Kidney (tissue), 14 donors: ENCODE results near the gene ZNF177. TPM values are rescaled to one million over a fixed set of nuclear protein-coding genes. Genes with fewer than 3 reads are reported as not detected.

Source experiments
- DNase-seq, 5 donors: peaks; one replicate each; pipeline ENCODE4 v3.0.0-alpha.2; 2013 to 2020
- FAIRE-seq: peaks from 2 replicates; lab custom pipeline; 2012; peaks lifted over from hg19 to GRCh38; lab: Jason Lieb, UNC
- H3K27ac ChIP-seq, 2 donors: one replicate each; pipeline ENCODE4 v1.7.0; 2013; ENCODE audit warnings: low read depth in 2 of 2, low read length in 2 of 2, inconsistent platforms in 1 of 2
- H3K27me3 ChIP-seq: one replicate; pipeline ENCODE4 v1.7.1; 2013; ENCODE audit warnings: low read length, inconsistent platforms; ENCODE audit not compliant: control insufficient read depth, insufficient read depth
- H3K36me3 ChIP-seq, 3 donors: one replicate each; pipeline versions ENCODE4 v1.7.0 to v1.7.1; 2013; ENCODE audit warnings: low read length in 3 of 3, control low read depth in 1 of 3, inconsistent platforms in 1 of 3; ENCODE audit not compliant: insufficient read depth in 3 of 3, control insufficient read depth in 2 of 3
- H3K4me1 ChIP-seq, 3 donors: one replicate each; pipeline versions ENCODE4 v1.7.0 to v1.7.1; 2013; ENCODE audit warnings: low read length in 3 of 3, inconsistent platforms in 1 of 3, low read depth in 1 of 3; ENCODE audit not compliant: control insufficient read depth in 2 of 3, insufficient read depth in 2 of 3
- H3K4me3 ChIP-seq, 3 donors: one replicate each; pipeline versions ENCODE4 v1.7.0 to v1.8.1; 2013; ENCODE audit warnings: low read length in 3 of 3, control low read depth in 1 of 3, inconsistent platforms in 1 of 3
- H3K9ac ChIP-seq, 3 donors: one replicate each; pipeline versions ENCODE4 v1.7.0 to v1.7.1; 2013; ENCODE audit warnings: low read length in 3 of 3, control low read depth in 1 of 3, inconsistent platforms in 1 of 3
- H3K9me3 ChIP-seq, 3 donors: one replicate each; pipeline versions ENCODE4 v1.7.0 to v1.7.1; 2013; ENCODE audit warnings: low read length in 3 of 3, control low read depth in 1 of 3, inconsistent platforms in 1 of 3; ENCODE audit not compliant: control insufficient read depth in 2 of 3, insufficient read depth in 1 of 3
- intact Hi-C: fragments of 100-400 bp; cut with DNase I; formaldehyde crosslinking; loops from one replicate; pipeline ENCODE4 v1.11.1; 2022
- polyA plus RNA-seq: library from polyadenylated mRNA; stranded (reverse); fragments of 350-450 nt; fragmentation: Illumina TruSeq; extraction: RNeasy Lipid Tissue Mini Kit (QIAGEN cat#74804); gene quantifications from one replicate; pipeline ENCODE4 v1.2.3, GENCODE V29; 2014; ENCODE audit warnings: low read depth, low replicate concordance; ENCODE audit not compliant: insufficient read depth
- total RNA-seq: library from RNA; stranded (reverse); fragmentation: NEBNext Ultra II Directional; extraction: Animal tissue kit (Norgen Biotek cat#: 25700); gene quantifications from one replicate; pipeline ENCODE4 v1.2.1, GENCODE V29; 2021
- TF ChIP-seq, protein P1 (sequence below): IDR thresholded peaks from 3 replicates; pipeline ENCODE4 v1.5.1; 2012; ENCODE audit warnings: mild to moderate bottlenecking, moderate library complexity, borderline replicate concordance; ENCODE audit not compliant: insufficient read depth; ENCODE audit errors: extremely low read depth
- donor health status: control.
- donor health status: control.
- donor health status: control.
- donor health status: control.
- donor health status: control.
- donor health status: DM: yes; HTN: yes; CAD: no.
- donor health status: Normal renal cell carcinoma (clear cell type).

The ZNF177 gene
- total and polyA plus RNA-seq, 2 donors from 2014 or later = 1.8 to 5.7 TPM

DNA sequence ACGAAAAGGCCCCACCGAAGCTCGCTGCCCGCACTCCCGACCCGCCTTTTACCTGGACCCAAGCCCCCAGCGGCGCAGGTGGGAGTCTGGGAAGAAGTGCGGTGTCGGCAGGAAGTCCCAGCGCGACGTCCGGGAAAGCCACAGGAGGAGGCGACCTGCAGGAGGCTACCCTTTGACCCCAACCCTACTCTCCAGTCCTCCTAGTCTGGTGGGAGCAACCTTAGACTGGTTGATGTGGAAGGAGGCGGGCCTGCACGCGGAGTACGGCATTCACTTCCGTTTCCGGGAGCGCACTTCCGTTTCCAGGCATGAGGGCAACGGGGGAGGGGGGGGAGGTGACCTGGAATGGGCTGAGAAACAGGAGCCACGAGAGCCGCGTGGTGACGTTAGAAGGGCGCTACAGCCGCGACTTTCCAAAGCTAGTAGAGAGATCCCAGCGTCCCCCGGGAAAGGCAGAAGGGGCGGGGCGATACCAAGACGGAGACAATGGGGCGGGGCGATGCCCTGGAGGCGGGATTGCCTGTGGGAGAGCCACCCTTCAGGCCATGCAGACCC is 44.1 kb downstream of the ZNF177 start:
- TF ChIP-seq, protein P1, sequence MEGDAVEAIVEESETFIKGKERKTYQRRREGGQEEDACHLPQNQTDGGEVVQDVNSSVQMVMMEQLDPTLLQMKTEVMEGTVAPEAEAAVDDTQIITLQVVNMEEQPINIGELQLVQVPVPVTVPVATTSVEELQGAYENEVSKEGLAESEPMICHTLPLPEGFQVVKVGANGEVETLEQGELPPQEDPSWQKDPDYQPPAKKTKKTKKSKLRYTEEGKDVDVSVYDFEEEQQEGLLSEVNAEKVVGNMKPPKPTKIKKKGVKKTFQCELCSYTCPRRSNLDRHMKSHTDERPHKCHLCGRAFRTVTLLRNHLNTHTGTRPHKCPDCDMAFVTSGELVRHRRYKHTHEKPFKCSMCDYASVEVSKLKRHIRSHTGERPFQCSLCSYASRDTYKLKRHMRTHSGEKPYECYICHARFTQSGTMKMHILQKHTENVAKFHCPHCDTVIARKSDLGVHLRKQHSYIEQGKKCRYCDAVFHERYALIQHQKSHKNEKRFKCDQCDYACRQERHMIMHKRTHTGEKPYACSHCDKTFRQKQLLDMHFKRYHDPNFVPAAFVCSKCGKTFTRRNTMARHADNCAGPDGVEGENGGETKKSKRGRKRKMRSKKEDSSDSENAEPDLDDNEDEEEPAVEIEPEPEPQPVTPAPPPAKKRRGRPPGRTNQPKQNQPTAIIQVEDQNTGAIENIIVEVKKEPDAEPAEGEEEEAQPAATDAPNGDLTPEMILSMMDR = no peak
- no peaks in the 10 kb centered on the region for H3K36me3 ChIP-seq
- H3K9me3 ChIP-seq = peaks cover 0 to 62% (median 8%) of the 10 kb centered on the region in 3 donors
- intact Hi-C loops = no loop called here
- peak; percentile 85 to 96 (median 93) for DNase-seq
- no peak overlapping the region for H3K27ac ChIP-seq
- no peak for FAIRE-seq
- peak overlapping the region in 1 of 3 donors; percentile 72 for H3K9ac ChIP-seq
- no peaks in the 10 kb centered on the region for H3K4me1 ChIP-seq
- peak overlapping the region; percentile 69 to 87 (median 73) for H3K4me3 ChIP-seq
- H3K27me3 ChIP-seq = no peaks in the 10 kb centered on the region

DNA sequence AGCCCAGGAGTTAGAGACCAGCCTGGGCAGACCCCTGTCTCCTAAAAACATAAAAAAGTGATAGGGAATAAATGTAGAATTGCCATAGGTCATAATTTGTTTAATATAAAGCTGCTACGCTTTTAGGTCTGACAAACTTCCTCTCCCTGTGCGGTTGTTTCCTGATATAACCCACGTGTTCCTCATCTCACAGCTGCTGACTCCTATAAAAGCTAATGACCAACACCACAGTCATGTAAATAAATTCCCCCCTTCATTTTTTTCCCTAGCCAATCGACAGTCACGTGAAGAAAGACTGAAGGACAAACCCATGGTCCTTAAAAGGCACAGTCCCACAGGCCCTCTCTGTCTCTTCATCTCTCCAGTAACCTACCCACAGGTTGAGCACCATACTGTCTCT is 45.0 kb downstream of the ZNF177 start:
- H3K9ac ChIP-seq = no peak overlapping the region
- no peaks in the 10 kb centered on the region for H3K27me3 ChIP-seq
- intact Hi-C loops = no loop called here
- DNase-seq (no peak), FAIRE-seq (no peak)
- H3K27ac ChIP-seq = no peak overlapping the region
- H3K36me3 ChIP-seq = peaks cover 2 to 7% (median 4%) of the 10 kb centered on the region in 3 donors
- H3K4me1 ChIP-seq = no peaks in the 10 kb centered on the region
- peak overlapping the region in 1 of 3 donors; percentile 73 for H3K4me3 ChIP-seq
- peaks cover 1 to 72% (median 16%) of the 10 kb centered on the region in 3 donors for H3K9me3 ChIP-seq
- TF ChIP-seq, protein P1 = no peak

DNA sequence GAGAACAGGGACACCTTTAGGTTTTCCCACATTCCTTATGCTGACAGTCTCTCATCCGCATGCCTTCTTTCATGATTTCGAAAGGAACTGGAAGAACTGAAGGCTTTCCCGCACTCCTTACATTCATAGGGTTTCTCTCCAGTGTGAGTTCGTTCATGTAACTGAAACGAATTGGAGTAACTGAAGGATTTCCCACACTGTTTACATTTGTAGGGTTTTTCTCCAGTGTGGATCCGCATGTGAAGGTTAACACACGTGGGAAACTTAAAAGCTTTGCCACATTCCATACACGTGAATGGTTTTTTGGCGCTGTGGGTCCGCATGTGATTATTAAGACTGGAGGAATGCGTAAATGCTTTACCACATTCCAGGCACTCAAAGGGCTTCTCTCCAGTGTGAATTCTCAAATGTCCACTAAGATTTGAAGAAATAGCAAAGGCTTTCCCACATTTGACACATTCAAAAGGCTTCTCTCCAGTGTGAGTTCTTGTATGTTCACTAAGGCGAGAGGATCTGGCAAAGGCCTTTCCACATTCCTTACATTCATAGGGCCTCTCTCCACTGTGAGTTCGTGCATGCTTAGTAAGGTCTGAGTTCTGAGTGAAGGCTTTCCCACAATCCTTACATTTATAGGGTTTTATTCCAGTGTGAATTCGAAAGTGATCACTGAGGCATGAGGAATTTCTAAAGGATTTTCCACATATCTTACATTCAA is 50.6 kb downstream of the ZNF177 start:
- DNase-seq = no peak
- H3K27me3 ChIP-seq = no peaks in the 10 kb centered on the region
- peak overlapping the region in 2 of 3 donors; percentile 7 to 23 for H3K4me3 ChIP-seq
- peaks cover 41 to 54% (median 43%) of the 10 kb centered on the region in 3 donors for H3K36me3 ChIP-seq
- TF ChIP-seq, protein P1 = no peak
- no peak overlapping the region for H3K9ac ChIP-seq
- H3K27ac ChIP-seq = no peak overlapping the region
- H3K4me1 ChIP-seq = no peaks in the 10 kb centered on the region
- intact Hi-C loops = no loop called here
- peaks cover 17 to 81% (median 45%) of the 10 kb centered on the region in 3 donors for H3K9me3 ChIP-seq
- no peak for FAIRE-seq
